ENCODE data around the gene TCP10L.

DNA sequence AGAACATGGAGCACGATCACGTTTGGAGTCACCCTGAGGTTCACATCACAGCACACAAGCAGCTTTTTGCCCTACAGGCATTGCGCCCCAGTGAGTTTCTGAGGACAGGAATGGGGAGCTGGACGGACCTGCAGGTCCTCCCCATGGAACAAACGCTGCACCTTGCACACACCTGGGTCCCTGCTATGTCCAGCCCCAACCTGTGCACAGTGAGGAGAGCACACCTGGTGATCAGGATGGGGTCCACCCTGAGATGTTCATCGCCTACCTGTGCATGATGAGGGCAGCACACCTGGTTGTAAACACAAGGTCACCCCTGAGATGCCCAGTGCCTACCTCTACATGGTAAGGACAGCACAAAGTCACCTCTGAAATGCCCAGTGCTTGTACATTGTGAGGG lies 45.9 kb downstream of the TCP10L start:
- TF ChIP-seq SIN3A (conservative IDR thresholded peaks at IDR 0.05 in 1 of 2, IDR thresholded peaks at IDR 0.05 in 1 of 2; ENCODE audit: low read depth in 1 of 2, low read length in 2 of 2) (no peak), SP1 (IDR thresholded peaks at IDR 0.05; ENCODE audit: low read depth, low read length) (no peak), CHD2 (IDR thresholded peaks at IDR 0.05; ENCODE audit: low read length) (no peak), TCF12 (IDR thresholded peaks at IDR 0.05; ENCODE audit: low read depth, low read length) (no peak), POLR2A (IDR thresholded peaks at IDR 0.05; ENCODE audit: control extremely low read depth in 1 of 2, low read depth in 2 of 2, low read length in 2 of 2) (no peak), KDM5A (IDR thresholded peaks at IDR 0.05; ENCODE audit: low read length) (no peak), RXRA (IDR thresholded peaks at IDR 0.05; ENCODE audit: insufficient read depth, low read depth, low read length) (no peak), CBX5 (IDR thresholded peaks at IDR 0.05; ENCODE audit: low read depth, low read length) (no peak), YY1 (IDR thresholded peaks at IDR 0.05; ENCODE audit: low read depth, low read length) (no peak), PHF8 (conservative IDR thresholded peaks at IDR 0.05; ENCODE audit: low read depth, low read length) (no peak)
- TF ChIP-seq, protein P1, sequence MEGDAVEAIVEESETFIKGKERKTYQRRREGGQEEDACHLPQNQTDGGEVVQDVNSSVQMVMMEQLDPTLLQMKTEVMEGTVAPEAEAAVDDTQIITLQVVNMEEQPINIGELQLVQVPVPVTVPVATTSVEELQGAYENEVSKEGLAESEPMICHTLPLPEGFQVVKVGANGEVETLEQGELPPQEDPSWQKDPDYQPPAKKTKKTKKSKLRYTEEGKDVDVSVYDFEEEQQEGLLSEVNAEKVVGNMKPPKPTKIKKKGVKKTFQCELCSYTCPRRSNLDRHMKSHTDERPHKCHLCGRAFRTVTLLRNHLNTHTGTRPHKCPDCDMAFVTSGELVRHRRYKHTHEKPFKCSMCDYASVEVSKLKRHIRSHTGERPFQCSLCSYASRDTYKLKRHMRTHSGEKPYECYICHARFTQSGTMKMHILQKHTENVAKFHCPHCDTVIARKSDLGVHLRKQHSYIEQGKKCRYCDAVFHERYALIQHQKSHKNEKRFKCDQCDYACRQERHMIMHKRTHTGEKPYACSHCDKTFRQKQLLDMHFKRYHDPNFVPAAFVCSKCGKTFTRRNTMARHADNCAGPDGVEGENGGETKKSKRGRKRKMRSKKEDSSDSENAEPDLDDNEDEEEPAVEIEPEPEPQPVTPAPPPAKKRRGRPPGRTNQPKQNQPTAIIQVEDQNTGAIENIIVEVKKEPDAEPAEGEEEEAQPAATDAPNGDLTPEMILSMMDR (IDR thresholded peaks at IDR 0.05; ENCODE audit: control extremely low read depth in 1 of 3, insufficient read depth in 1 of 3, low read depth in 1 of 3, low read length in 3 of 3) = no peak
- TF ChIP-seq, protein P2, sequence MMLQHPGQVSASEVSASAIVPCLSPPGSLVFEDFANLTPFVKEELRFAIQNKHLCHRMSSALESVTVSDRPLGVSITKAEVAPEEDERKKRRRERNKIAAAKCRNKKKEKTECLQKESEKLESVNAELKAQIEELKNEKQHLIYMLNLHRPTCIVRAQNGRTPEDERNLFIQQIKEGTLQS (IDR thresholded peaks at IDR 0.05; ENCODE audit: insufficient read depth, low read depth, low read length) = no peak

Data from H1 (cell line).